ENCODE results near the gene ZBTB40.

ZBTB40 gene

DNA sequence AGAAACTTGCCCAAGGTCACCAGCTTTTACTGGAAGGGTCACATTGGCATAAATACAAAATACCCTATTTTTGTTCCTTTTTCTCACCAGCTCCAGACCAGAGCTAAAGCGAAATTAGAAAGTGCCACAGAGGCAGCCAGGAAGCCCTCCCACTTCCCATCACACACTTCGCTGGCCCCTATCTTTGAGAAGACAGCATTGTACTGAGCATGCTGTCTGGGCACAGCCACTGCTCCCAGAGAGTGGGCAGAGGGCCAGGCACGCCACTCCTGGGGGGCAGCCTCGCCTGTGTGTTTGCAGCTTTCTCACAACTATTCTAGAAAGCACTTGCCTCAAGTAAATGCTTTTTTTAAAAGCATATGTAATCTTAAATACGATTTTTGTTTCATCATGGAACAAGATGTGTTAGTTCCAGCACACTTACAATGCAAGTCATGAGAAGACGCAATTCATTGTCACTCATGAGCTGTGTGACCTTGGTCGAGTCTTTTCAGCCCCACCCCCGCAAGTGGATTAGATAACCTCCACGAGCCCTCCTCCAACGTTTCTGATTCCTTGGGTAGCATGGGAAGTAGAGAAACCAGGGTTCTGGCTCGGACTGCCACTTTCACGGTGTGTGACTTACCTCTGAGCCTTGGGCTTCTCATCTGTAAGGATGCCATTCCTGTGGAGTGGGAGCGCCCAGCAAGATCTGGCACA is 85.9 kb downstream of the ZBTB40 start:
- no peak for DNase-seq

DNA sequence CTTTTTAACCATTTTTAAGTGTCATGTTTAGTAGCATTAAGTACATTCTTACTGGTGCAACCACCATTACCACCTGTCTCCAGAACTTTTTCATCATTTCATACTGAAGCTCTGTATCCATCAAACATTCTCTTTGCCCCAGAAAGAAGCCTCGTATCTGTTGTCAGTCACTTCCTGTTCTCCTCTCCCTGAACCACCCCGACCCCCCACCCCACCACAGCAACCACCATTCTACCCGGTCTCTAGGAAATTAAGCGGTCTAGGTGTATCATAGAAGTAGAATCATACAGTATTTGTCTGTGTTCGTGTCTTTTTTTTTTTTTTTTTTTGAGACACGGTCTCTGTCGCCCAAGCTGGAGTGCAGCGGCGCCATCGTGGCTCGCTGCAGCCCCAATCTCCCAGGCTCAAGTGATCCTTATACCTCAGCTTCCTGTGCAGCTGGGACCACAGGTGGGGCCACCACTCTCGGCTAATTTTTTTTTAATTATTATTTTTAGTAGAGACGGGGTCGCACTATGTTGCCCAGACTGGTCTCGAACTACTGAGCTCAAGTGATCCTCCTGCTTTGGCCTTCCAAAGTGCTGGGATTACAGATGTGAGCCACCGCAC is 88.0 kb downstream of the ZBTB40 start:
- DNase-seq, result no peak

DNA sequence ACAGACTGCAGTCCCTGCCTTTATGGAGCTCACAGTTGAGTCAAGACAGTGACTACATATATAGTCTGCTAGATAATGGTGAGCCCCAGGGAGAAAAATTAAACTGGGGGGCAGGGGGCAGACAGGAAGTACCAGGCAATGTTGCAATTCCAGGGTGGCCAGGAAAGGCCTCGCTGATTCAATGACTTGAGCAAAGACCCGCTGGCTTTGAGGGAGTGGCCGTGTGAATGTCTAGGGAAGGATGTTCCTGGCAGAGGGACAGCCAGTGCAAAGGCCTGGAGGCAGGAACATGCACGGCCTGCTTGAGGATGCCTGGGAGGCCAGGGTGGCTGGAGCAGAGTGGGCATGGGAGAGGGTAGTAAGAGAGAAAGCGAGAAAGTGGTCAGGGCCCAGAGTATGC is 88.7 kb downstream of the ZBTB40 start:
- DNase-seq, result no peak

DNA sequence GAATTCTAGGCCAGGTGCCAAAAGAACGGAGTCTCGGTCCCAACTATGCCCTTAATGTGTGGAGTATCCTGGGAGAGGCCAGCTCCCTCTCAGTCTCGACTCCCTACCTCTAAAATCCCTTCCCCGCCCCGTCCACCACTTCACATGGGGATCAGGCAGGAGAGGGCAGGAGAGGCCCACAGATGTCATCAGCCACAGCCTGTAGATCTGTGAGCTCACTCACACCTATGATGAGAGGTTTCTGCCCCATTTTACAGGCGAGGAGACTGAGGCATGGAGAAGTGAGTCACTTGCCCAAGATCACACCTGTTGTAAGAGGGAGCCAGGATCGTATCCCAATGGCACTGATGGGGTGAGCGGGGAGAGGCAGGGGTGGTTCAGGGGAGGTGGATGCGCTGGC is 91.2 kb downstream of the ZBTB40 start:
- no peak for DNase-seq

DNA sequence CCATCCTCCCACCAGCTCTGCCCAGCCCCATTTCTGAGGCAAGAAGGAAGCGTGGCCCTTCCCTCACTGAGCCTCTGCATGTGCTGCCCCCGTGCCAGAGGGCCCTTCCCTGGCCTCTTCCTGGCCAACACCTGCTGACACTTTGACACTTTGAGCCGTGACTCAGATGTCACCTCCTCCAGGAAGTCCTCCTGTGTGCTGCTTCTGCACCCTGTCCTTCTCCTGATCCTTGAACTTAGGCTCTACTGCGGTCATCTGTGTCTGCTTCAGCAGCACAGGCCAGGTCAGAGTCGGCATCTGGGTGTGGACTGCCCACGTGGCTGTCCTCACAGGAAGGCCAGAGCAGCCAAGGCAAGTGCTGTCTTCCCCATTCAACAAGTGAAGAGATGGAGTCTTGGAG is 92.0 kb downstream of the ZBTB40 start:
- no peak for DNase-seq

DNA sequence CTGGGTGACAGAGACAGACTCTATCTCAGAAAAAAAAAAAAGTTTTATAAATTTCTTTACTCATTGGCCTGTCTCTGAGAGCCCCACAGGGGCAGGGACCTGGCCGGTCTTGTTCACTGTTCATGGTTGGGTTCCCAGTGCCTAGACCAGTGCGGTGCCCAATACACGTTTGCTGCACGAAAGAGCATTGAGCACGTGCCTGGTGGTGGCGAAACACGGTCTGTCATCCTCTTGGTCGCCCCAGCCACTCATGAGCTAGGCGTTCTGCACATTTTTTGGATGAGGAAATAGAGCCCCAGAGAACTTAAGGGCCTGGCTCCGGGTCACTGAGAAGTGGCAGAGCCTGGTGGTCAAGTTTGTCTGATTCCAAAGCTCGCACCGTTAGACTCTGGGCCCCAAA is 93.0 kb downstream of the ZBTB40 start:
- DNase-seq, result no peak

DNA sequence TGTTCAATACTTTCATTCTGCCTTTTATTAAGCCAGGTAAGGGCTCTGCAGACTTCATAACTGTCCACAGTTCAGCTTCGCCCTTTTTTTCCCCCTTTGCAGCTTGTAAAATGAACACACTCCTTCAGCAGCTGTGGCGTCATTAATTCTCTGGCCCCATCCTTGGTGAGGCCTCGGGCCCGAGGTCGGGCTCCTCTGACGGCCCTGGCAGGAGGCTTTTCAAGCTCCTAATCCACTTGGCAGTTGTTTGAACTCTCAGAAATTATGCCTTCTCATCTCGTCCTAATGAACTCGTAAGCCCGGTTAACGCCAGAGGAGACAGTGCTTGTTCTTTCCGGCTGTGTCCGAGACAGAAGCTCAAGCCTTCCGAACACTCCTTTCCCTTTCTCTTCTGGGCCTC is 93.5 kb downstream of the ZBTB40 start:
- DNase-seq, result no peak

DNA sequence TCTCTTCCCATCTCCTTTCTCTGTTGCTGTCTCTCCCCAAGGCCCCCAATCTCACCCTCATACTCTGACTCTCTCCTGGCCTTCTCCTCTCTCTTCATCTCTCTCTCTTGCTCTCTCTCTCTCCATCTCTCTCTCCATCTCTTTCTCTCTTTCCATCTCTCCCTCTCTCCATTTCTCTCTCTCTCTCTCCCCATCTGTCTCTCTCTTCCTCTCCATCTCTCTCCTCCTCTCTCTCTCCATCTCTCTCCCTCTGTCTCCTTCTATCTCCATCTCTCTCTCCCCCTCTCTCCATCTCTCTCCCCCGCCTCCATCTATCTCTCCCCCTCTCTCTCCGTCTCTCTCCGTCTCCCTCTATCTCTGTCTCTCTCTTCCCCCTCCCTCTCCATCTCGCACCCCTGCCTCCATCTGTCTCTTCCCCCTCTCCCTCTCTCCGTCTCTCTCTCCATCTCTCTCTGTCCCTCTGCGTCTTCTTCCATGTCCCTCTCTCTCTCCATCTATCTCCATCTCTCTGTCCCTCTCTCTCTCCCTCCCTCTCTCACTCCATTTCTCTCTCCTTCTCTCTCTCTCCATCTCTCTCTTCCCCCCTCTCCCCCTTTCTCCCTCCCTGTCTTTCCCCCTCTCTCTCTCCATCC is 95.7 kb downstream of the ZBTB40 start:
- DNase-seq, result no peak

DNA sequence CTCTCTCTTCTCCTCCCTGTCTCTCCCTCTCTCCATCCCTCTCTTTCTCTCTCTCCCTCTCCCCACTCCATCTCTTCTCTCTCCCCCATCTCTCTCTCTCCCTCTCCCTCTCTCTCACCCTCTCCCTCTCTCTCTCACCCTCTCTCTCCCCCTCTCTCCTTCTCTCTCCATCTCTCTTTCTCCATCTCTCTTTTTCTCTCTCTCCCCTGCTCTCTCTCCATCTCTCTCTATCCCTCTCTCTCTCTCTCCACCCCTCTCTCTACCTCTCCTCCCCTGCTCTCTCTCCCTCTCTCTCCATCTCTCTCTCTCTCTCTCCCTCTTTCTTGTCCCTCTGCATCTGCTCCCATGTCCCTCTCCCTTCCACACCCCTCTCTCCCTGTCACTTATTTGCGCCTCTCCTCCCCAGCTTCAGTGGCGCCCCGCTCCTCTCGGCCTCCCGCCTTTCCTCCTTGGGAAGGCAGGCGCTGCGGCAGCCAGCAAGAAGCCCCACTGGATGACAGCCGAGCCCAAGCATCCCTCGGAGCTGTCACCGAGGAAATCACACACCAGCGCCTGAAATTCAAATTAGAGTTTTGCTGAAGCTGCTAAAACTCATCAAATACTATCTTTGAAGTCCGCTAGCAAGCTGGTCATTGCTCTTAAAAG is 96.3 kb downstream of the ZBTB40 start:
- no peak for DNase-seq

DNA sequence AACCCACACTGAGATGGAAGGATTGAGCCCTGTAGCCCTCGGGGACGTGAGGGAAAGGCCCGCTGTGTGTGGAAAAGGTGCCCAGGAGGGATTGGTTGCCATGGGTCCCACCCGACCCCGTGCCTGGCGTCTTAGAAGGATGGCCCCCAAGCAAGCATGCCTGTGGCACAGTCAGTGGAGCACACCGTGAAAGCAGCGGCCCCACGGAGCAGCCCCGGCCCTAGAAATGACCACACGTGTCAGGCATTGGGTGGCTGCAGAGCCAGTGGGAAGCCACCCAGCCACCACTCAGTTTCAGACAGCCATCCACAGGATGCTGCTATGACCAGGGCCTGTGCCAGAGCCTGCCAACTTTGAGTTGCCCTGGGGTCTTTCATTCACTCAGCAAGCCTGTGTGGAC is 98.4 kb downstream of the ZBTB40 start:
- DNase-seq, result no peak

DNA sequence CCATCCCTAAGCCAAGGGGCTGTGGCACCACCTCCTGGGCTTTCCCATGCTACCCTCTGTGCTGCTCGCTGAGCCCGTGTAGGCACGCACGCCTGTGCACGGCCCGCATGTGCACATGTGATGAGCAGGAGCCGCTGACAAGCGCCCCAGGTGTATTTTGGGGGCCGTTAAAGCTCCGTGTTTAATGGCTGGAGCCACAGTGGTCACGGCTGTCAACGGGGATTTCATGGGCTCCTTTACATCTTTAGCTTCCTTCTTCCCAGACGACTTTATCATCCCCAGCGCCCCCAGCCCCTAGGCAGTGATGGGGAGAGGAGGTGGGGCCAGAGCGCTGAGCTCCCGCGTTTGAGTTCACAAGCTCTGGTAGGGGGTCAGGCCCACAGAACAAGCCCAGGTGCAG is 99.9 kb downstream of the ZBTB40 start:
- DNase-seq, result no peak

DNA sequence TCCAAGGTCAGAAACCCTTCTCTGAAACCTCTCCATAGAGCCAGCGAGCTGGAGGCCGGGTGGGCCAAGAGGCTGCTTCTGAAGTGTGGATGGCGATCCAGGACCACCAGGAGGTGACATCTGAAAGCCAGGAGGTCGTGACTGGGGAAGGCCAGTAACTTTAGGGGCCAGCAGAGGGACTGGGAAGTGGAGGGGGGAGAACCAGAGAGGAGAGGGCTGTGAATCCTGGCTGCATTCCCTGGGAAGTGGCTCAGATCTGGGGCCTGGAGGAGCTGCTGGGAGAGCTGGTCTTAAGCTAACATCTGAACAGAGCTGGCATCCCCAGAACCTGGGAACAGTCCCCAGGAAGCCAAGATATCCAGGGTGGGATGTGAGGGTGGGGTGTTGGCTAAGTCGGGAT is 100.4 kb downstream of the ZBTB40 start:
- no peak for DNase-seq

DNA sequence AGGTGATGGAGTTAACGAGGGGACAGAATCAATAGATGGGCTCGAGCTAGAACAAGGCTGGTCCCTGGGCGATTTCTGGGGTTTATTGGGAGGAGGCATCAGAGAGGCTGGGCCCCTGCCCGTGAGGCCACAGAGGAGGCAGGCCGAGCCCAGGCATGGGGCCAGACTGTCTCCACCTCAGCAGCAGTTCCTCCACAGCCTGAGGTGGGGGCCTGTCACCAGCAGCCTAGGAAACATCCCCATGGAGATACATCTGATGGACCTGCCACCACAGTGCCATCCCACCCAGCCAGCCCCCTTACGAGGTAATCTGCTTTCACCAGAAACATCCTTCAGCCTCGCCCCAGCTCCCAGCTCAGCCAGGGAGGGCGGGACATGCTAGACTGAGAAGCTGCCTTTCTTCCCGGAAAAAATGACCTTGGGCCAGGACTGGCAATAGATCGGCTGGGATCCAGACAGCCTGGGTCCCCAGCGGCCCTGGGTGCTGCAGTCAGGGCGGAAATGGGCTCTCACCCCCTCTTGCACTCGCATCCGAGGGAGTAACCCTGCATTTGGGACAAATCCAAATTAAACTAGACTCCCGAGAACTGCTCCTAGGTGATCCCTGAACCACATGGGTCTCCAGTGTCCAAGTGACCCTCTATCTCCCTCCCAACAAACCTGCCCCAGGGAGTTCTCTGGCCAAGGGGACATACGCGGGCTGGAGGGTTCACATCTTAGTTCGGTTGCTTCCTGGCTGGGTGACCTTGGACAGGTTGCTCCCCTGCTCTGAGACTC is 101.6 kb downstream of the ZBTB40 start:
- no peak for DNase-seq

DNA sequence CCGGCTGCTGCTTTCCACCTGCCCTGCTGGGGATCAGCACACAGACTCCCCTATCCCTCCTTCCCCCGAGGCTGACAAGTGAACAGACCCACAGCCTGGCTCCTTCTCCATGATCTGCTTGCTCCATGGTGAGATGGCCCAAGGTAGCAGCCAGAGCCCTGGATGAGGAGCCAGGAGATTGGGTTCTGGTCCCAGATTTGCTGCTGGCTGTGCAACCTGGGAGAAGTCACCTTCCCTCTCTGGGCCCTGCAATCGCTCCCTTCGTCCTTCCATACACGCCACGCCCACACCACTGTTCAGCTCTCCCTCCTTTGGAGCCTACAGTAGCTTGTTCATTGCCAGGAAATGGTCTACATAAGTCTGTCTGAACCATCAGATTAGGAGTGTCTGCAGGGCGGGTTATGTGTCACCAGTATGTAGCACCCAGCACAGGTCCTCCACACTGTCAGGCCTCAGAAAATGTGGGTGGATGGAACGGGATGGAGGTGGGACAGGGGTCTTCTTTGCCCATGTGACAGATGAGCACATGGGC is 102.4 kb downstream of the ZBTB40 start:
- no peak for DNase-seq

DNA sequence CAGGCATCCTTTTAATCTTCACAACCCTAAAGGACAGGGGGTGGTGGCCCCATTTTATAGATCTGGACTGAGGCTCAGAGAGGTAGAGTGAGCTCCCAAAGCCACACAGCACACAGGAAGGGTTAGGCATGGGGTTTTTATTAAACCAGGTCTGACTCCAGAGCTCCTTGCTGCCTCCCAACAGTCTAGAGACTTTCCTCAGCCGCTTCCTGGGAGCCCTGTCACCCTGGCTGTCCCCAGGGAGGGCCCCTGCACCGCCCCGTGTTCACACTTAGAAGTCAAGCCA is 103.7 kb downstream of the ZBTB40 start:
- DNase-seq, result no peak

DNA sequence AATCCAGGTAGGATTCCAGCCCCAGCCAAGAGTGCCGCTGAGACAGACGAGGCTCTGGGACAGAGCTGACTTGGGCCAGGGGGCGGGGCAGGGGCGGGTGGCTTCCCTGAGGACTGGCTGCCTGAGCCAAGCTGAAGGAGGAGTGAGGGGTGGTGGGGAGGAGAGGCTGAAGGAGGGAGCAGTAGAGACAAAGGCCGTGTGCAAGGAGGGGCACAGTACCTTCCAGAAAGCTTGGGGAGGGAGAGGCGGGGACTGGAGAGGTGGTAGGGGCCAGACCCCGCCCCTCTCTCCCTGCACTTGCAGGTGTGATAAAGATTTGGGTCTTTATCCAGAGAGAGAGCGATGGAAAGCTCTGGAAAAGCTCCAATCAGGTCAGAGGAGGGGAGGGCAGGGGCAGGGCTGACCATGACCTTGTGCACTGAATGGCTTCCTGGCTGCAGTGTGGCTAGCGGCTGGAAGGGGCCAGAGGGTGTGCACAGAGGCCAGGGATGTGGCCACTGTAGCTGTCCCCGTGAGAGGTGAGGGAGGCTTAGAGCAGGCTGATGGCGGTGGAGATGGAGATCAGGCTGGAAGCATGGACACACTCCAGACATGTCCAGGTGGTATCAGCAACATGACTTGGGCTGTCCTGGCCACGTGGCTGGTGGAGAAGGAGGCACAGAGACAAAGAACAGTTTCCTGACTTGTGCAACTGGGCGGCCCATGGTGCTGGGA is 104.9 kb downstream of the ZBTB40 start:
- DNase-seq, result no peak

DNA sequence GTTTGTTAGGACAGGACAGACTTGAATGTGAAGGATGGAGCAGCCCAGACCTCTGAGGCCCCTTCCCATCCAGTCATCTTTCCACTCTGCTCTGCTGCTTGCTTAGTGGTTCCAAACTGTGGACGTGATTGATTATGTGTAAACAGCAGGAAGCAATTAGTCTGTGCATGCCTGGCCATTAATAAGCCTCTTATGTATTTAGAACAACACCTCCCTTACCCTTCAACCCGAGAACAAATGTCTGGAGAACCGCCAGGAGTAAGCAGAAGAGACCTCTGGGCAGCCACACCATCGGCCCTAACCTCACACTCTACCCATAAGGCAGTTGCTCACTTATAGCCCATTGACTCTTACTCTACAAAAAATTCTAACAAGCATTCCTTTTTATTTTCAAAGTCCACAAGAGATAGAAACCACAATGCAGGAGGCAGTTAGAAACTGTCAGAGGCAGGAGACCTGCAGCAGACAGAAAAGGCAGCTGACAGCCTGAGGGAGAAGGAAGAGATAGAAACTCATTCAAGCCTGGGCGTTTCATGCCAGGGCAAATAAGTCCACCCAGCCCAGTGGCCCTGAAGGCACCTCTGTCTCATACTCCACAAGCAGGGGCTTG is 105.8 kb downstream of the ZBTB40 start:
- no peak for DNase-seq

DNA sequence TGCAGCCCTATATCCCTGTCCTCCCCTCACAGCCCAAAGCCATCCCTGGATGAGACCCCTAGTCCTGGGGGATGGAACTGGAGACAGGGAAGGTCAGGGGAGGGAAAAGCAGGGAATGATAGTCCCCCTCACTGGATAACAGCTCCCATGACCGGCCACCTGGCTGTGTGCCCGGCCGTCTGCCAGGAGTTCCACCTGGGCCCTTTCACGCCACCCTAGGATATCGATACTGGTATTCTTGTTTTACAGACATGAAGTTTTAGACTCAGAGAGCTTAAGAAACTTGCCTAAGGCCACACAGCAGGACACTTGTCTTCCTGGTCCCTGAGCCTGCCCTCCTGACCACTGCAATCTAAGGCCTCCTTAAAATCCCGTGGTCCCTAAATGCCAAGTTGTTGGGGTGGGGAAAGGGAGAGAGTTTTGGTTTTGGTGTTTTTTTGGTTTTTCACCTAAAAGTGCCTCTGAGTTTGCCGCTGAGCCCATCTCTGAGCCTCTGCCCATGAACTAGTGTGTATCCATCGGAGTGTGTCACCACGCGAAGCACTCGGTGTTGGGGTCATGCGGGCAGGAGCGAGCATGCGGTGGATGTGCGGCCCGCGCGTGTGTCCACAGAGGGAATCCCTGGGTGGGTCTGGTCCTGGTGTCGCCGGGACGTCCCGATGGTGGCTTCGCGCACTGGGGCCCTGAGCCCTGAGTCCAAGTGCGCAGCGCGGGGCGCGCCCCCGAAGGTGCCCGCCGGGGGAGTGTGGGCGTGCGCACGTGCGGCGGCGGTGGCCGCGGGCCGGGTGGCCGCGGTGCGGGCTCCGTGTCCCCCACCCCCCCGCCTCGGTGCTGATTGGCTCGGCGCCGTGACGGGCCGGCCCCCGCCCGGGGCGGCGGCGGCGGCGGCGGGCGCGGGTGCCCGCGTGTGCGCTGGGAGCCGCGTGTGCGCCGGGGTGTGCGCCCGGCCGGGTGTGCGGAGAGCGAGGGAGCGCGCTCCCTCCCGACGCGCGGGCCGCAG is 111.2 kb downstream of the ZBTB40 start, which contains the start of gene EPHA8:
Gene EPHA8, plus strand, starts transcription at position 906 of the 1,000 bp plus-strand sequence. CDS start 147 bp downstream, outside the sequence.
- DNase-seq, result no peak

DNA sequence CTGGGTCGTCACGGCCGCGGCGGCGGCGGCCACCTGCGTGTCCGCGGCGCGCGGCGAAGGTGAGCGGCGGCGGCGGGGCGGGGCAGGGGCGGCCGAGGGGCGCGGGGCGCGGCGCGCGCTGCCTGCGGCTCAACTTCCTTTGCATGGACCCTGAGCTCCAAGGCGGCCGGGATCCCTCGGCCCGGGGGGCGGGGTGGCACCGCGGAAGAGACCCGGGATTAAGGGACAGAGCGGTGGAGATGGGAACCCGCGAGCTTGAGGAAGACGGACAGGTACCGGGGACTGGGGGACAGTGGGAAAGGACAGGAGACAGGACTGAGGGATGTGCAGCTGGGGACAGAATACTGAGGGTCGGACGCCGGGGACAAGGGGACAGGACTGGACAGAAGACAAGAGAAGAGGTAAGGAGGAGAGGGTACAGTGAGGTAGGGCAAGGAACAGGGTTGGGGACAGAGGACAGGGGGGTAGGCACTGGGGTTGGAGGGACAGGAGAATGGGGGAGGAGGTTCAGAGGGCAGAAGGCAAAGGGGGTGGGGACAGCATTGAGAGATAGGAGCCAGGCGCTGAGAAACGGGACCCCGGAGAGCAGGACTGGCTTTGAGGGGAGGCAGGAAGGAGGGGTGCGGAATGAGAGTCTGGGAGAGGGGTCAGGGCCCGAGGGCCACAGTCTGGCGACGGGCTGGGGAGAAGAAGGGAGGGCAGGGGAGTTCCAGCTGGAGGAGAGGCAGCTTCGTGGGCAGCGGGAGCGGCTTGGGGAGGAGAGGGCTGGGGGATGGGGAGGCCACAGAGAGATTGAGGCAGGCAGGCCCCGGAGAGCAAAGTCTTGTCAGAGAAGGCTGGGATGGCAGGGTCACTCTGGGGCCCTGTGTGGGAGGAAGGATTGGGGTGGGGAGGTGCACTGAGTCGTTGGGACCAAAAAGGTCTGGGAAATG is 112.3 kb downstream of the ZBTB40 start:
- no peak for DNase-seq
